ENCODE measurements around the gene PSMD6.

The PSMD6 gene

GRCh38 chr3:64008017-64008416, 15.3 kb downstream of the PSMD6 start:
- H3K4me3 ChIP-seq (replicated peaks; ENCODE audit: low read depth, low read length), result no peak overlapping the region
- no peak for TF ChIP-seq CTCF (IDR thresholded peaks at IDR 0.05; ENCODE audit: low read depth, low read length, missing control alignments)
- DNase-seq (ENCODE audit: extremely low read depth, low read depth), result no peak

- TF ChIP-seq CTCF (IDR thresholded peaks at IDR 0.05; ENCODE audit: low read depth, low read length, missing control alignments), result no peak
- no peak overlapping the region for H3K4me3 ChIP-seq (replicated peaks; ENCODE audit: low read depth, low read length)
- no peak for DNase-seq (ENCODE audit: extremely low read depth, low read depth)
These were observed 19.7 kb downstream of the PSMD6 start for GRCh38 chr3:64003589-64003988.

GRCh38 chr3:64002233-64002632, 21.1 kb downstream of the PSMD6 start:
- no peak for TF ChIP-seq CTCF (IDR thresholded peaks at IDR 0.05; ENCODE audit: low read depth, low read length, missing control alignments)

GRCh38 chr3:64000453-64001055, 22.7 kb downstream of the PSMD6 start:
- DNase-seq (ENCODE audit: extremely low read depth, low read depth), result no peak
- no peak overlapping the region for H3K4me3 ChIP-seq (replicated peaks; ENCODE audit: low read depth, low read length)
- TF ChIP-seq CTCF (IDR thresholded peaks at IDR 0.05; ENCODE audit: low read depth, low read length, missing control alignments), result no peak

More at GRCh38 chr3:64002233-64002632, 21.1 kb downstream of the PSMD6 start:
- no peak overlapping the region for H3K4me3 ChIP-seq (replicated peaks; ENCODE audit: low read depth, low read length)
- no peak for DNase-seq (ENCODE audit: extremely low read depth, low read depth)

- no peak for DNase-seq (ENCODE audit: extremely low read depth, low read depth)
- TF ChIP-seq CTCF (IDR thresholded peaks at IDR 0.05; ENCODE audit: low read depth, low read length, missing control alignments), result no peak
- no peak overlapping the region for H3K4me3 ChIP-seq (replicated peaks; ENCODE audit: low read depth, low read length)
These were observed 24.2 kb downstream of the PSMD6 start for GRCh38 chr3:63998852-63999754.

GRCh38 chr3:63995086-63995485, 28.2 kb downstream of the PSMD6 start:
- no peak overlapping the region for H3K4me3 ChIP-seq (replicated peaks; ENCODE audit: low read depth, low read length)
- DNase-seq (ENCODE audit: extremely low read depth, low read depth), result no peak
- no peak for TF ChIP-seq CTCF (IDR thresholded peaks at IDR 0.05; ENCODE audit: low read depth, low read length, missing control alignments)
